Activated CD4-positive, alpha-beta T cell treated with anti-CD3 and anti-CD28 coated beads for 36 hours (primary cell): Measurements from ENCODE around the gene DIP2C. TPM values are rescaled to one million over a fixed set of nuclear protein-coding genes. Genes with fewer than 3 reads are reported as not detected.
"Not testable (repeated sequence)": the region's sequence is repeated elsewhere in the genome, so short reads cannot be mapped to it uniquely, and the experiment has no call there.

Experiments used
- ATAC-seq: fragments of 200-7000 bp; cut with Tn5 transposase; one replicate; pipeline ENCODE4 v1.10.0; 2021; ENCODE audit warnings: mild to moderate bottlenecking, moderate library complexity
- CTCF ChIA-PET: fragments of 350-600 bp; sonication (Branson Sonifier 250); formaldehyde crosslinking; loops from one replicate; lab custom pipeline; 2021; ENCODE audit warnings: antibody characterized with exemption; lab: Charles Lee
- POLR2A ChIA-PET: fragments of 350-600 bp; sonication (Branson Sonifier 250); formaldehyde crosslinking; loops from one replicate; lab custom pipeline; 2021; ENCODE audit warnings: antibody characterized with exemption, inconsistent platforms; lab: Charles Lee
- DNase-seq: peaks from one replicate; pipeline ENCODE4 v3.0.0-alpha.2; 2020
- H3K27ac Mint-ChIP-seq: one replicate; pipeline ENCODE4 v1.8.0; 2021; ENCODE audit warnings: mixed read lengths
- H3K27me3 Mint-ChIP-seq: one replicate; pipeline ENCODE4 v1.8.0; 2021; ENCODE audit warnings: mixed read lengths
- H3K36me3 Mint-ChIP-seq: one replicate; pipeline ENCODE4 v1.8.0; 2021; ENCODE audit warnings: low read depth, mixed read lengths
- H3K4me1 Mint-ChIP-seq: one replicate; pipeline ENCODE4 v1.8.0; 2021; ENCODE audit warnings: mixed read lengths
- H3K4me3 Mint-ChIP-seq: one replicate; pipeline ENCODE4 v1.8.0; 2021; ENCODE audit warnings: mild to moderate bottlenecking, moderate library complexity, mixed read lengths
- H3K9me3 Mint-ChIP-seq: one replicate; pipeline ENCODE4 v1.8.0; 2021; ENCODE audit warnings: low read depth, mixed read lengths
- intact Hi-C, 2 experiments: fragments of 100-400 bp; cut with DNase I in 1 of 2; cut with micrococcal nuclease in 1 of 2; formaldehyde crosslinking; loops; one replicate each; pipeline versions ENCODE4 v1.14.2 to v1.15.1; 2022 to 2024; cut with DNase I, micrococcal nuclease
- total RNA-seq, 2 experiments: library from RNA; stranded (reverse); gene quantifications; one replicate each; pipeline ENCODE4 v1.2.3, GENCODE V29; 2021

The DIP2C gene
- total RNA-seq, 2 experiments from 2014 or later: 0.76 to 0.94 TPM

GRCh38 chr10:484925-485661 is 204.4 kb downstream of the DIP2C start:
- Mint-ChIP-seq H3K4me3 (peak overlapping the region; percentile 75), H3K27me3 (no peaks in the 10 kb centered on the region), H3K9me3 (no peaks in the 10 kb centered on the region), H3K36me3 (no peaks in the 10 kb centered on the region), H3K27ac (peak overlapping the region; percentile 95), H3K4me1 (peaks cover 14% of the 10 kb centered on the region)
- ATAC-seq (peak; percentile 79), DNase-seq (peak; percentile 53)
- ChIA-PET POLR2A (no interaction called here), CTCF (interaction anchor here (0.6 to 1.6 kb wide), 3 partner anchors 13 to 237 kb away, joined by 3 read pairs; no protein-coding TSS in a partner anchor)
- intact Hi-C loops: no loop called here

GRCh38 chr10:484441-484924 is 205.0 kb downstream of the DIP2C start:
- Mint-ChIP-seq H3K9me3 (no peaks in the 10 kb centered on the region), H3K4me3 (peak overlapping the region; percentile 75), H3K27ac (peak overlapping the region; percentile 83), H3K27me3 (no peaks in the 10 kb centered on the region), H3K4me1 (peaks cover 14% of the 10 kb centered on the region), H3K36me3 (no peaks in the 10 kb centered on the region)
- POLR2A ChIA-PET: no interaction called here
- DNase-seq: peak; percentile 54
- intact Hi-C loops: no loop called here
- CTCF ChIA-PET: interaction anchor here (1.6 kb wide), 1 partner anchor 12 kb away, joined by 3 read pairs; no protein-coding TSS in a partner anchor
- ATAC-seq: peak; percentile 74

- Mint-ChIP-seq H3K27me3 (no peaks in the 10 kb centered on the region), H3K27ac (no peak overlapping the region), H3K9me3 (peaks cover 2% of the 10 kb centered on the region), H3K4me3 (no peak overlapping the region), H3K4me1 (peaks cover 14% of the 10 kb centered on the region), H3K36me3 (no peaks in the 10 kb centered on the region)
- no peak for DNase-seq
- CTCF ChIA-PET: no interaction called here
- intact Hi-C loops: no loop called here
- POLR2A ChIA-PET: no interaction called here
- no peak for ATAC-seq
These were observed 206.2 kb downstream of the DIP2C start for GRCh38 chr10:483261-483660.

GRCh38 chr10:482848-483247 is 206.6 kb downstream of the DIP2C start:
- Mint-ChIP-seq H3K27me3 (no peaks in the 10 kb centered on the region), H3K27ac (no peak overlapping the region), H3K9me3 (peaks cover 2% of the 10 kb centered on the region), H3K4me3 (no peak overlapping the region), H3K36me3 (no peaks in the 10 kb centered on the region), H3K4me1 (peaks cover 14% of the 10 kb centered on the region)
- ChIA-PET POLR2A (no interaction called here), CTCF (no interaction called here)
- DNase-seq (no peak), ATAC-seq (no peak)
- intact Hi-C loops: no loop called here

- DNase-seq (no peak), ATAC-seq (no peak)
- ChIA-PET CTCF (no interaction called here), POLR2A (no interaction called here)
- Mint-ChIP-seq H3K9me3 (peaks cover 4% of the 10 kb centered on the region), H3K27ac (no peak overlapping the region), H3K4me1 (peaks cover 15% of the 10 kb centered on the region), H3K4me3 (no peak overlapping the region), H3K36me3 (no peaks in the 10 kb centered on the region), H3K27me3 (no peaks in the 10 kb centered on the region)
- intact Hi-C loops: no loop called here
These were observed 207.4 kb downstream of the DIP2C start for GRCh38 chr10:482051-482501.

GRCh38 chr10:481628-482027 is 207.8 kb downstream of the DIP2C start:
- DNase-seq: no peak
- Mint-ChIP-seq H3K4me3 (no peak overlapping the region), H3K4me1 (peaks cover 19% of the 10 kb centered on the region), H3K27me3 (no peaks in the 10 kb centered on the region), H3K9me3 (peaks cover 7% of the 10 kb centered on the region), H3K36me3 (no peaks in the 10 kb centered on the region), H3K27ac (no peak overlapping the region)
- intact Hi-C loops: no loop called here
- POLR2A ChIA-PET: no interaction called here
- CTCF ChIA-PET: no interaction called here
- no peak for ATAC-seq

- Mint-ChIP-seq H3K36me3 (no peaks in the 10 kb centered on the region), H3K4me1 (peaks cover 17% of the 10 kb centered on the region), H3K27ac (no peak overlapping the region), H3K27me3 (no peaks in the 10 kb centered on the region), H3K4me3 (no peak overlapping the region), H3K9me3 (peaks cover 7% of the 10 kb centered on the region)
- intact Hi-C loops: no loop called here
- ATAC-seq (no peak), DNase-seq (no peak)
- ChIA-PET POLR2A (no interaction called here), CTCF (no interaction called here)
These were observed 208.4 kb downstream of the DIP2C start for GRCh38 chr10:480928-481552.

GRCh38 chr10:480498-480927 is 209.0 kb downstream of the DIP2C start:
- DNase-seq (no peak), ATAC-seq (no peak)
- peaks cover 15% of the 10 kb centered on the region for H3K4me1 Mint-ChIP-seq
- no peaks in the 10 kb centered on the region for H3K36me3 Mint-ChIP-seq
- H3K9me3 Mint-ChIP-seq: peaks cover 7% of the 10 kb centered on the region
- no peak overlapping the region for H3K27ac Mint-ChIP-seq
- CTCF ChIA-PET: no interaction called here
- no peaks in the 10 kb centered on the region for H3K27me3 Mint-ChIP-seq
- intact Hi-C loops: no loop called here
- no peak overlapping the region for H3K4me3 Mint-ChIP-seq
- POLR2A ChIA-PET: no interaction called here

- ATAC-seq, intact Hi-C loops, H3K4me3 Mint-ChIP-seq, CTCF ChIA-PET, DNase-seq, H3K9me3 Mint-ChIP-seq, H3K27ac Mint-ChIP-seq, H3K36me3 Mint-ChIP-seq, POLR2A ChIA-PET, H3K27me3 Mint-ChIP-seq: not testable (repeated sequence)
- H3K4me1 Mint-ChIP-seq: peaks cover 15% of the 10 kb centered on the region
These were observed 209.6 kb downstream of the DIP2C start for GRCh38 chr10:479706-480497.

- ATAC-seq (no peak), DNase-seq (no peak)
- Mint-ChIP-seq H3K27me3 (no peaks in the 10 kb centered on the region), H3K9me3 (peaks cover 13% of the 10 kb centered on the region), H3K4me1 (peaks cover 8% of the 10 kb centered on the region), H3K27ac (no peak overlapping the region), H3K36me3 (peaks cover 3% of the 10 kb centered on the region), H3K4me3 (no peak overlapping the region)
- CTCF ChIA-PET: no interaction called here
- intact Hi-C loops: no loop called here
- POLR2A ChIA-PET: no interaction called here
These were observed 210.8 kb downstream of the DIP2C start for GRCh38 chr10:478471-479245.

GRCh38 chr10:477620-478019 is 211.8 kb downstream of the DIP2C start:
- H3K4me3 Mint-ChIP-seq: no peak overlapping the region
- peaks cover 3% of the 10 kb centered on the region for H3K36me3 Mint-ChIP-seq
- intact Hi-C loops: no loop called here
- H3K27ac Mint-ChIP-seq: no peak overlapping the region
- peaks cover 5% of the 10 kb centered on the region for H3K4me1 Mint-ChIP-seq
- DNase-seq (no peak), ATAC-seq (no peak)
- H3K27me3 Mint-ChIP-seq: no peaks in the 10 kb centered on the region
- peaks cover 17% of the 10 kb centered on the region for H3K9me3 Mint-ChIP-seq
- ChIA-PET CTCF (no interaction called here), POLR2A (no interaction called here)
